ENCODE results near the gene UBL4B.

The UBL4B gene

GRCh38 chr1:110091791-110092190 is 20.5 kb upstream of the UBL4B start:
- Histone ChIP-seq H3K79me2 (ENCODE audit: insufficient read depth, low read length) (no peaks in the 10 kb centered on the region), H3F3A (ENCODE audit: insufficient read depth) (no peaks in the 10 kb centered on the region), H3K27ac (ENCODE audit: low read depth, low read length) (no peak overlapping the region), H3K9me3 (ENCODE audit: insufficient read depth, low read length) (no peaks in the 10 kb centered on the region), H3K9me2 (replicated peaks; ENCODE audit: insufficient read depth, low read length) (no peaks in the 10 kb centered on the region), H3K36me3 (ENCODE audit: low read length) (no peaks in the 10 kb centered on the region), H3K4me2 (ENCODE audit: low read depth, low read length, poor library complexity, severe bottlenecking) (no peak overlapping the region), H3K4me3 (ENCODE audit: insufficient read depth, low read length, poor library complexity, severe bottlenecking) (no peak overlapping the region), H3K9ac (ENCODE audit: low read length) (no peak overlapping the region), H3K27me3 (ENCODE audit: low read length) (no peaks in the 10 kb centered on the region), H4K20me1 (ENCODE audit: low read depth, low read length) (no peaks in the 10 kb centered on the region), H2AFZ (ENCODE audit: low read depth, low read length, severe bottlenecking) (no peak overlapping the region)
- TF ChIP-seq EZH2phosphoT487 (conservative IDR thresholded peaks at IDR 0.05; ENCODE audit: low read length) (no peak), CTCF (IDR thresholded peaks at IDR 0.05; ENCODE audit: insufficient read depth, low read length, poor library complexity, severe bottlenecking) (no peak)

- Histone ChIP-seq H3K9me2 (replicated peaks; ENCODE audit: insufficient read depth, low read length) (no peaks in the 10 kb centered on the region), H3K4me2 (ENCODE audit: low read depth, low read length, poor library complexity, severe bottlenecking) (no peak overlapping the region), H3K27ac (ENCODE audit: low read depth, low read length) (no peak overlapping the region), H4K20me1 (ENCODE audit: low read depth, low read length) (no peaks in the 10 kb centered on the region), H3K36me3 (ENCODE audit: low read length) (no peaks in the 10 kb centered on the region), H3K4me3 (ENCODE audit: insufficient read depth, low read length, poor library complexity, severe bottlenecking) (no peak overlapping the region), H2AFZ (ENCODE audit: low read depth, low read length, severe bottlenecking) (no peak overlapping the region), H3K79me2 (ENCODE audit: insufficient read depth, low read length) (no peaks in the 10 kb centered on the region), H3F3A (ENCODE audit: insufficient read depth) (no peaks in the 10 kb centered on the region), H3K9ac (ENCODE audit: low read length) (no peak overlapping the region), H3K9me3 (ENCODE audit: insufficient read depth, low read length) (no peaks in the 10 kb centered on the region), H3K27me3 (ENCODE audit: low read length) (no peaks in the 10 kb centered on the region)
- TF ChIP-seq EZH2phosphoT487 (conservative IDR thresholded peaks at IDR 0.05; ENCODE audit: low read length) (no peak), CTCF (IDR thresholded peaks at IDR 0.05; ENCODE audit: insufficient read depth, low read length, poor library complexity, severe bottlenecking) (no peak)
Measured at GRCh38 chr1:110092991-110093390, 19.3 kb upstream of the UBL4B start.

GRCh38 chr1:110094931-110095654 is 17.1 kb upstream of the UBL4B start:
- TF ChIP-seq EZH2phosphoT487 (conservative IDR thresholded peaks at IDR 0.05; ENCODE audit: low read length) (no peak), CTCF (IDR thresholded peaks at IDR 0.05; ENCODE audit: insufficient read depth, low read length, poor library complexity, severe bottlenecking) (no peak)
- H3K79me2 ChIP-seq (ENCODE audit: insufficient read depth, low read length): no peaks in the 10 kb centered on the region
- H3K9me2 ChIP-seq (replicated peaks; ENCODE audit: insufficient read depth, low read length): no peaks in the 10 kb centered on the region
- no peaks in the 10 kb centered on the region for H4K20me1 ChIP-seq (ENCODE audit: low read depth, low read length)
- H3K9me3 ChIP-seq (ENCODE audit: insufficient read depth, low read length): no peaks in the 10 kb centered on the region
- no peak overlapping the region for H3K4me3 ChIP-seq (ENCODE audit: insufficient read depth, low read length, poor library complexity, severe bottlenecking)
- no peak overlapping the region for H3K27ac ChIP-seq (ENCODE audit: low read depth, low read length)
- H3K27me3 ChIP-seq (ENCODE audit: low read length): no peaks in the 10 kb centered on the region
- H3K9ac ChIP-seq (ENCODE audit: low read length): no peak overlapping the region
- H2AFZ ChIP-seq (ENCODE audit: low read depth, low read length, severe bottlenecking): no peak overlapping the region
- H3K36me3 ChIP-seq (ENCODE audit: low read length): no peaks in the 10 kb centered on the region
- no peaks in the 10 kb centered on the region for H3F3A ChIP-seq (ENCODE audit: insufficient read depth)
- H3K4me2 ChIP-seq (ENCODE audit: low read depth, low read length, poor library complexity, severe bottlenecking): no peak overlapping the region

Data from SU-DHL-6 (cell line).